H9 (cell line): Measurements from ENCODE around the gene METTL9. TPM values are rescaled to one million over a fixed set of nuclear protein-coding genes. Genes with fewer than 3 reads are reported as not detected.

Experiments
- DNase-seq: peaks from one replicate; pipeline ENCODE4 v3.0.0-alpha.2; 2017
- H2AFZ ChIP-seq: one replicate; pipeline ENCODE4 v1.6.1; 2013; ENCODE audit warnings: mild to moderate bottlenecking, low read length, control low read depth, moderate library complexity
- H2AK5ac ChIP-seq: 2 replicates; pipeline ENCODE4 v1.6.1; 2013; ENCODE audit warnings: low read length, control low read depth, mixed read lengths; ENCODE audit not compliant: insufficient read length
- H2BK120ac ChIP-seq: one replicate; pipeline ENCODE4 v1.6.1; 2013; ENCODE audit warnings: low read depth, mild to moderate bottlenecking, low read length, control low read depth, inconsistent platforms; ENCODE audit not compliant: poor library complexity, severe bottlenecking
- H2BK12ac ChIP-seq: 2 replicates; pipeline ENCODE4 v1.6.1; 2013; ENCODE audit warnings: low read length, control low read depth, mixed read lengths, low read depth; ENCODE audit not compliant: insufficient read length
- H2BK15ac ChIP-seq: 2 replicates; pipeline ENCODE4 v1.6.1; 2013; ENCODE audit warnings: low read depth, low read length, control low read depth
- H2BK20ac ChIP-seq: one replicate; pipeline ENCODE4 v1.6.1; 2013; ENCODE audit warnings: low read depth, mild to moderate bottlenecking, low read length, control low read depth, inconsistent platforms; ENCODE audit not compliant: poor library complexity, severe bottlenecking
- H2BK5ac ChIP-seq: 2 replicates; pipeline ENCODE4 v1.6.1; 2013; ENCODE audit warnings: low read length, control low read depth, mixed read lengths; ENCODE audit not compliant: insufficient read length
- H3K14ac ChIP-seq: 2 replicates; pipeline ENCODE4 v1.6.1; 2013; ENCODE audit warnings: low read length, control low read depth; ENCODE audit not compliant: insufficient read depth
- H3K18ac ChIP-seq: 2 replicates; pipeline ENCODE4 v1.6.1; 2013; ENCODE audit warnings: low read depth, mild to moderate bottlenecking, mixed read lengths, low read length, control low read depth; ENCODE audit not compliant: insufficient read length
- H3K23ac ChIP-seq: 2 replicates; pipeline ENCODE4 v1.6.1; 2013; ENCODE audit warnings: low read length, control low read depth, mixed read lengths, low read depth; ENCODE audit not compliant: insufficient read length
- H3K23me2 ChIP-seq: 2 replicates; pipeline ENCODE4 v1.6.1; 2013; ENCODE audit warnings: low read depth, mild to moderate bottlenecking, mixed read lengths, low read length, control low read depth; ENCODE audit not compliant: insufficient read length, poor library complexity, severe bottlenecking
- H3K27ac ChIP-seq: 2 replicates; pipeline ENCODE4 v1.5.1; 2013; ENCODE audit warnings: low read length, control low read depth, mixed read lengths, low read depth; ENCODE audit not compliant: insufficient read length
- H3K27me3 ChIP-seq: 2 replicates; pipeline ENCODE4 v1.6.1; 2013; ENCODE audit warnings: low read length, control low read depth, inconsistent platforms; ENCODE audit not compliant: insufficient read depth
- H3K4ac ChIP-seq: 2 replicates; pipeline ENCODE4 v1.6.1; 2013; ENCODE audit warnings: low read depth, mild to moderate bottlenecking, control low read depth, inconsistent platforms, low read length, moderate library complexity
- H3K4me1 ChIP-seq: 2 replicates; pipeline ENCODE4 v1.6.1; 2013; ENCODE audit warnings: low read length, control low read depth, inconsistent platforms; ENCODE audit not compliant: insufficient read depth
- H3K4me2 ChIP-seq: 2 replicates; pipeline ENCODE4 v1.6.1; 2013; ENCODE audit warnings: low read length, control low read depth, mixed read lengths; ENCODE audit not compliant: insufficient read length, insufficient read depth
- H3K56ac ChIP-seq: 2 replicates; pipeline ENCODE4 v1.6.1; 2013; ENCODE audit warnings: low read depth, mild to moderate bottlenecking, mixed read lengths, low read length, control low read depth; ENCODE audit not compliant: insufficient read length
- H3K79me1 ChIP-seq: 2 replicates; pipeline ENCODE4 v1.6.1; 2013; ENCODE audit warnings: low read depth, mild to moderate bottlenecking, moderate library complexity, low read length, control low read depth, inconsistent platforms; ENCODE audit not compliant: insufficient read depth, poor library complexity, severe bottlenecking
- H3K79me2 ChIP-seq: 2 replicates; pipeline ENCODE4 v1.6.1; 2013; ENCODE audit warnings: low read length, control low read depth, inconsistent platforms; ENCODE audit not compliant: insufficient read depth
- H3K9ac ChIP-seq: 2 replicates; pipeline ENCODE4 v1.6.1; 2013; ENCODE audit warnings: low read length, control low read depth, mixed read lengths; ENCODE audit not compliant: insufficient read length; ENCODE audit errors: extremely low read depth
- H3K9me3 ChIP-seq: one replicate; pipeline ENCODE4 v1.6.1; 2013; ENCODE audit warnings: low read depth, low read length, inconsistent platforms; ENCODE audit not compliant: control insufficient read depth
- H3T11ph ChIP-seq: one replicate; pipeline ENCODE4 v1.6.1; 2013; ENCODE audit warnings: mild to moderate bottlenecking, low read length, control low read depth, inconsistent platforms
- H4K20me1 ChIP-seq: one replicate; pipeline ENCODE4 v1.6.1; 2013; ENCODE audit not compliant: control insufficient read depth, insufficient read length, insufficient read depth
- H4K5ac ChIP-seq: 2 replicates; pipeline ENCODE4 v1.6.1; 2013; ENCODE audit warnings: low read depth, mild to moderate bottlenecking, mixed read lengths, low read length, control low read depth; ENCODE audit not compliant: insufficient read length
- H4K8ac ChIP-seq: replicated peaks from 2 replicates; pipeline ENCODE4 v1.6.1; 2013; ENCODE audit warnings: low read length, control low read depth, mixed read lengths, low read depth; ENCODE audit not compliant: insufficient read length
- H4K91ac ChIP-seq: 2 replicates; pipeline ENCODE4 v1.6.1; 2013; ENCODE audit warnings: low read depth, mild to moderate bottlenecking, moderate library complexity, mixed read lengths, low read length, control low read depth; ENCODE audit not compliant: insufficient read length
- H3K27ac Mint-ChIP-seq, 3 experiments: 2 replicates in 2 of 3; 3 replicates in 1 of 3; pipeline ENCODE4 v1.8.0; 2020 to 2021; ENCODE audit warnings: mixed read lengths in 3 of 3, mild to moderate bottlenecking in 1 of 3, moderate library complexity in 1 of 3
- H3K27me3 Mint-ChIP-seq: 2 replicates; pipeline ENCODE4 v1.8.0; 2021; ENCODE audit warnings: low read depth, mild to moderate bottlenecking, moderate library complexity, mixed read lengths
- H3K36me3 Mint-ChIP-seq, 3 experiments: 2 replicates in 2 of 3; 3 replicates in 1 of 3; pipeline ENCODE4 v1.8.0; 2020 to 2021; ENCODE audit warnings: low read depth in 3 of 3, mixed read lengths in 3 of 3; ENCODE audit not compliant: insufficient read depth in 1 of 3
- H3K4me1 Mint-ChIP-seq, 2 experiments: 2 replicates each; pipeline ENCODE4 v1.8.0; 2020; ENCODE audit warnings: mixed read lengths in 2 of 2
- H3K4me3 Mint-ChIP-seq, 2 experiments: 2 replicates in 1 of 2; 3 replicates in 1 of 2; pipeline ENCODE4 v1.8.0; 2020 to 2021; ENCODE audit warnings: mild to moderate bottlenecking in 2 of 2, mixed read lengths in 2 of 2, moderate library complexity in 1 of 2
- H3K9me3 Mint-ChIP-seq, 2 experiments: 2 replicates in 1 of 2; 3 replicates in 1 of 2; pipeline ENCODE4 v1.8.0; 2020; ENCODE audit warnings: mild to moderate bottlenecking in 2 of 2, mixed read lengths in 2 of 2, moderate library complexity in 1 of 2
- CTCF ChIP-seq: fragments of 200-600 bp; sonication (generic); conservative IDR thresholded peaks from 3 replicates; pipeline ENCODE4 v1.8.0; 2021; ENCODE audit warnings: antibody characterized with exemption, mild to moderate bottlenecking
- WGBS: extraction: QIAGEN DNeasy Blood & Tissue Kit; methylation state at CpG from one replicate; pipeline ENCODE4 v1.1.7; 2013; ENCODE audit warnings: missing lambda C conversion rate, low lambda C conversion rate, mixed read lengths; ENCODE audit not compliant: insufficient read length; ENCODE audit errors: extremely low coverage; 5-methylcytosine and 5-hydroxymethylcytosine counted together
- total RNA-seq: library from RNA; stranded (reverse); gene quantifications from 2 replicates; pipeline ENCODE4 v1.2.1, GENCODE V29; 2021

The METTL9 gene
- total RNA-seq, 1 experiment from 2014 or later = 108 TPM

GRCh38 chr16:21565861-21566669, 33.3 kb upstream of the METTL9 start:
- H2BK20ac ChIP-seq = no peak overlapping the region
- H4K8ac ChIP-seq = no peak overlapping the region
- no peaks in the 10 kb centered on the region for H3K4me1 Mint-ChIP-seq
- no peaks in the 10 kb centered on the region; the same call in 1 of the 2 replicates for H3K27me3 Mint-ChIP-seq
- DNase-seq = no peak
- H3K18ac ChIP-seq = no peak overlapping the region
- H3K9me3 ChIP-seq = no peaks in the 10 kb centered on the region
- no peak overlapping the region for H4K91ac ChIP-seq
- no peak overlapping the region for H3K56ac ChIP-seq
- H4K5ac ChIP-seq = no peak overlapping the region
- H3K4me2 ChIP-seq = no peak overlapping the region
- no peak overlapping the region for H3K14ac ChIP-seq
- no peaks in the 10 kb centered on the region for H3K23me2 ChIP-seq
- no peak overlapping the region for H3K27ac ChIP-seq
- H3K9me3 Mint-ChIP-seq = no peaks in the 10 kb centered on the region
- no peak overlapping the region for H3K4ac ChIP-seq
- no peak overlapping the region for H3K23ac ChIP-seq
- no peak overlapping the region for H2BK12ac ChIP-seq
- no peak overlapping the region for H3K4me3 Mint-ChIP-seq
- no peak overlapping the region for H3K27ac Mint-ChIP-seq
- no peak overlapping the region for H2BK120ac ChIP-seq
- no peak overlapping the region for H2BK15ac ChIP-seq
- H3K36me3 Mint-ChIP-seq = no peaks in the 10 kb centered on the region
- WGBS = no CpG with 5 or more reads among the region's 13 CpGs
- H3K9ac ChIP-seq = no peak overlapping the region
- no peak for TF ChIP-seq CTCF
- H2AK5ac ChIP-seq = no peak overlapping the region
- no peaks in the 10 kb centered on the region for H3K79me2 ChIP-seq
- no peaks in the 10 kb centered on the region for H3K27me3 ChIP-seq
- H3T11ph ChIP-seq = no peak overlapping the region
- no peaks in the 10 kb centered on the region for H3K4me1 ChIP-seq
- no peak overlapping the region for H2AFZ ChIP-seq
- no peaks in the 10 kb centered on the region for H4K20me1 ChIP-seq
- no peaks in the 10 kb centered on the region for H3K79me1 ChIP-seq
- no peak overlapping the region for H2BK5ac ChIP-seq
